NT2/D1 (cell line): ENCODE measurements around the gene KCNN1.

Source experiments
- DNase-seq: peaks from one replicate; pipeline ENCODE4 v3.0.0-alpha.2; 2011; ENCODE audit warnings: low read depth, low spot score
- H3K27me3 ChIP-seq: 2 replicates; pipeline ENCODE4 v1.6.0; 2011; ENCODE audit warnings: mild to moderate bottlenecking; ENCODE audit not compliant: insufficient read length, insufficient read depth
- H3K36me3 ChIP-seq: 2 replicates; pipeline ENCODE4 v1.6.1; 2011; ENCODE audit warnings: mild to moderate bottlenecking, low read length, mixed read lengths; ENCODE audit not compliant: insufficient read depth, insufficient read length
- H3K4me1 ChIP-seq: 2 replicates; pipeline ENCODE4 v1.5.1; 2011; ENCODE audit not compliant: insufficient read depth, insufficient read length
- H3K4me3 ChIP-seq: 2 replicates; pipeline ENCODE4 v1.5.1; 2011; ENCODE audit warnings: low read depth; ENCODE audit not compliant: insufficient read length
- H3K9ac ChIP-seq: 2 replicates; pipeline ENCODE4 v1.6.0; 2011; ENCODE audit warnings: low read depth; ENCODE audit not compliant: insufficient read length
- H3K9me3 ChIP-seq: 2 replicates; pipeline ENCODE4 v1.5.1; 2011; ENCODE audit warnings: mild to moderate bottlenecking, low read length; ENCODE audit not compliant: insufficient read depth
- SUZ12 ChIP-seq: IDR thresholded peaks from 2 replicates; pipeline ENCODE4 v1.6.1; 2011; ENCODE audit not compliant: insufficient read length, insufficient read depth; ENCODE audit errors: extremely low read depth
- YY1 ChIP-seq: IDR thresholded peaks from 2 replicates; pipeline ENCODE4 v1.6.1; 2011; ENCODE audit not compliant: insufficient read length, insufficient read depth
- ZNF274 ChIP-seq: IDR thresholded peaks from 2 replicates; pipeline ENCODE4 v1.6.1; 2011; ENCODE audit warnings: mild to moderate bottlenecking, low read depth, low read length

Gene KCNN1

GRCh38 chr19:17948931-17949930 is 17.7 kb upstream of the KCNN1 start:
- peak overlapping the region; percentile 68 for H3K4me3 ChIP-seq
- peaks cover 24% of the 10 kb centered on the region for H3K4me1 ChIP-seq
- peaks cover 18% of the 10 kb centered on the region for H3K36me3 ChIP-seq
- no peak for DNase-seq
- H3K9me3 ChIP-seq: no peaks in the 10 kb centered on the region
- no peak for TF ChIP-seq SUZ12
- TF ChIP-seq ZNF274: no peak
- H3K9ac ChIP-seq: peak overlapping the region; percentile 93
- H3K27me3 ChIP-seq: peaks cover 46% of the 10 kb centered on the region

DNA sequence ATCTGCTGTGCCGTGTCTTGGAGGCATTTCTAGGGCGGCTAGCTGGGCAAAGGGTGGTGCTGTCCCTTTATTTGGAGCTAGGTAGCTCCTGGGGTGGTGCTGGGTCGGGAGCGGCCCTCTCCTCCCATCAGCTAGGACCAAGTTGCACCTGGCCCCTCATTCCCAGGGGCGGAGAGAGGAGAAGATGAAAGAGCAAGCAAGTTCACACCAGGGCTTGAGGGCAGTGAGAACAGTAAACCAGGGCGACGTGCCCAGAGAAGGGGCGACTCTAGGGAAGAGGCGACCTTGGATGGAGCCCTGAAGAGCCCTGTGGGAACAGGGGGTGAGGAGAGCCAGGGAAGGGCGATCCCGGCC is 17.0 kb upstream of the KCNN1 start:
- H3K4me3 ChIP-seq: peak overlapping the region; percentile 68
- H3K27me3 ChIP-seq: peaks cover 46% of the 10 kb centered on the region
- no peaks in the 10 kb centered on the region for H3K9me3 ChIP-seq
- H3K9ac ChIP-seq: peak overlapping the region; percentile 93
- H3K4me1 ChIP-seq: peaks cover 24% of the 10 kb centered on the region
- H3K36me3 ChIP-seq: peaks cover 11% of the 10 kb centered on the region
- DNase-seq: no peak
- TF ChIP-seq ZNF274 (no peak), YY1 (no peak), SUZ12 (no peak)

DNA sequence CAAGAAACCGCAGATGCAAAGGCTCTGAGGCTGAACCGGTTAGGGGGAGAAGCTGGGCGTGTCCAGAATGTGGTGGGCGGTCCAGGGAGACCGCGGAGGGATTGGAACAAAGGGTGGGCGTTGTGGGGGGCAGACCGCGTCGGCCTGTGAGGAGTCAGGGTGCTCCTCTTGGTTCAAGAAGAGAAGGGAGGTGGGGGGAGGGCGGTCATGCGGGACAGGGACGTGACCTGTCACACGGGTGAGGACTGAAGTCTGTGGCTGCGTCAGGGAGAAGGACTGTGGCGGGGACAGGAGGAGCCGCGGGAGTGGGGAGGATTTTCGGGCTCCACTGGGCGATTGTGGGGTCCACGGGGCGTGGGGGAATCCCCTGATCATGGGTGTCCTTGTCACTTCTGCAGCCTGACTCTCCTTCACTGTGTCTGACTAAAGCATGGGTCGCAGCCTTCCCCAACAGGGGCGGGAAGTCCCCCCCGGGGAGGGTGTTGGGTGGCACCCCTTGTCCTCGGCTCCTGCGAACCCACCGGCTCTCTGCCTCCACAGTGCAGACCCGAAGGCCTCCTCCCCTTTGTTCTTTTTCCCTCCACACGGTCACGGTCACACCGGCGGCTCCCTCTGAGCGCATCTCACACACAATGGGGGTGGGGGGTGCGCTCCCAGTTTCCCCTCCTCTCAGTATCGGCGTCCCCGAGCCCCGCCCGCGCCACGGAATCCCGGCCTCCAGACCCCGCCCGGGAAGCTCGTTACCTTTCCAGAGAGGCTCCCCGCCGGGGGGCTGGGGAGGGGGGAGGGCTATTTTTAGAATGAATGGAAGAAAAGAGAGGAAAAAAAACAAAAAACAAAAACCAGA is 16.4 kb upstream of the KCNN1 start:
- H3K36me3 ChIP-seq: peaks cover 7% of the 10 kb centered on the region
- H3K9me3 ChIP-seq: no peaks in the 10 kb centered on the region
- peaks cover 24% of the 10 kb centered on the region for H3K4me1 ChIP-seq
- H3K9ac ChIP-seq: peak overlapping the region; percentile 93
- no peak for DNase-seq
- no peak for TF ChIP-seq ZNF274
- no peak for TF ChIP-seq YY1
- TF ChIP-seq SUZ12: no peak
- peak overlapping the region; percentile 68 for H3K4me3 ChIP-seq
- peaks cover 46% of the 10 kb centered on the region for H3K27me3 ChIP-seq

DNA sequence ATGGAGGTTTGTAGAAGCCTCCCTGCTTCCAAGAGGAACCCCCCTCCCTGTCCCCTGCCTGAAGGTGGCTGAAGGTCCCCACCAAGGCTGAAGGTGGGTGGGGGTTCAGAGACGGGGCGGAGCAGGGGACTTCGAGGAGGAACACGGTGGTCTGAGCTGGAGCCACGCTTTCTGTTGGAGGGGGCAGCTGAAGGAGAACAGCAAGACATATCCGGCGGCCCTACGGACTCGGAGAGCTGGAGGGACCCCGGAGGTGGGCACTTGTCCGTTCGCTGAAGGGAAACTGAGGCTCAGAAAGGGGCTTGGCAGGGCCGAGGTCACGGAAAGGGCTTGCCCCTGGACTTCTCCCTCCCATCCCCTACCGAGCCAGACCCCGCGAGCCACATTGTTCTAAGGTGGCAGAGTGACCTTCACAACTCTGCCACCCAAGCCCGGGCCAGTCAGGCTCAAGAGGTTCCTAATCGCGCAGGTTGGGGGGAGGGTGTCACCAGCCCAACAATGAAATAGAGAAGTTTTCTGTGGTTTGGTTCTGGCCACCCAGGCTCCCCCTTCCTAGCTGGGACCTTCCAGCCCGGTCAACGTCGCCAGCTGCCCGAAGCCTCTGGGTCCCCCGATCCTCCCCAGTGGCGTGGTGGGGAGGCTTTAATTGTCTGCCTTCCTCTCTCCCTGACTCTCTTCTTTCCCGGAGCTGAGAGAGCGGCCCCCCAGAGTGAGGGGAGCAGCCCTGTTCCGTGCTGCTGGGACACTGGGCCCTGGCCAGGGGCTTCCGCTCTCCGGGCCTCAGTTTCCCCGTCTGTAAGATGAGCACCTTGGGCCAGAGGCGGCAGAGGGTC is 15.5 kb upstream of the KCNN1 start:
- peak overlapping the region; percentile 68 for H3K4me3 ChIP-seq
- no peaks in the 10 kb centered on the region for H3K36me3 ChIP-seq
- no peak for TF ChIP-seq SUZ12
- no peak for TF ChIP-seq YY1
- no peak for TF ChIP-seq ZNF274
- no peak for DNase-seq
- peaks cover 46% of the 10 kb centered on the region for H3K27me3 ChIP-seq
- H3K9me3 ChIP-seq: no peaks in the 10 kb centered on the region
- peak overlapping the region; percentile 88 for H3K9ac ChIP-seq
- peaks cover 24% of the 10 kb centered on the region for H3K4me1 ChIP-seq

DNA sequence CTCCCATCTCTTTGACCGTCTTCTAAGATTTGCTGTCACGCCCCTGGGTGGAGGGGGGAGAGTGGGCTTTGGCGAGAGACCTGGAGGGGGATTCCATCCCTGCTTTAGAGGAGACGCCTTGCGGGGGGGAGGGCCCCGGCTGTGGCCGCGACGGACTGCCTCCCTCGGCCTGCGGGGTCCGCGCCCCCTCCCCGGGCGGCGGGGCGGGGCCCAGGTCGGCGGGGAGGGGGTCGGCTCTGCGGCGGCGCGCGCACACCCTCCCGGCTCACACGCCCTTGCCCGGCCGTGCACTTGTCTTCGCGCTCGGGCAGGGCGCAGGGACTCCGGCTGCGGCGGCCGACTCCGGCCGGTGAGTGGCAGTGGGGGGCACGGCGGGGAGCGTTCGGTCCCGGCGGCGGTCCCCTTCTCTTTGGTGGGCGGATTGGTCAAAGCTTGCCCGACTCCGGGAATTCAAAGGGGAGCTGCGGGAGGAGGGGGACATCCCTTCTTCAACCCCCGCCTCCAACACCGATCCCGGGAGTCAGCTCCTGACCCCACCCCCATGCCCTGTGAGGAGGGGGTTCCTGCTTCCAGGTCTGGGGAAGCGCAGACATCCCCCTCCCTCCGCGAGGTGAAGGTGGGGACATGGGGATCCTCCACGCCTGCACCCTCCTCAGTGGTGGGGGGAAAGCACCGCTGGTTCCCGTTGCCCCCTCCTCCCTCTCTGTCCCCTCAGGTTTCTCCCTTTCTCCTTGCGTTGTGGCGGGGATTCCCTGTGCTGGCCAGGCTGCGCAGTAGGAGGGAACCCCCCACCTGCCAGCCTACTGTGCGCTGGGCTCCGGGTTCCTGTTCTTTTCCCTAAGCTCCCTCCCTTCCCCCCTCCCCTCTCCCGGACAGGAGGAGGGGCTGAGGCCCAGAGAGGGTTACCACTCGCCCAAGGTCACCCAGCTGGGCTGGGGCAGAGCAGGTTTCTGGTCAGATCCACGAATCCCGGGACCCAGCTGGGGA is 14.6 kb upstream of the KCNN1 start:
- peaks cover 46% of the 10 kb centered on the region for H3K27me3 ChIP-seq
- H3K36me3 ChIP-seq: no peaks in the 10 kb centered on the region
- H3K4me1 ChIP-seq: peaks cover 24% of the 10 kb centered on the region
- DNase-seq: no peak
- H3K4me3 ChIP-seq: peak overlapping the region; percentile 68
- H3K9ac ChIP-seq: peak overlapping the region; percentile 88
- no peaks in the 10 kb centered on the region for H3K9me3 ChIP-seq
- no peak for TF ChIP-seq ZNF274
- TF ChIP-seq SUZ12: no peak
- no peak for TF ChIP-seq YY1

- Histone ChIP-seq H3K4me1 (peaks cover 24% of the 10 kb centered on the region), H3K27me3 (peaks cover 46% of the 10 kb centered on the region), H3K36me3 (no peaks in the 10 kb centered on the region), H3K9me3 (no peaks in the 10 kb centered on the region), H3K9ac (peak overlapping the region; percentile 84), H3K4me3 (no peak overlapping the region)
- no peak for DNase-seq
- TF ChIP-seq YY1 (no peak), ZNF274 (no peak), SUZ12 (no peak)
Observed at GRCh38 chr19:17953316-17953801, 13.5 kb upstream of the KCNN1 start.
